Measurements from ENCODE around the gene CIDEA.

DNA sequence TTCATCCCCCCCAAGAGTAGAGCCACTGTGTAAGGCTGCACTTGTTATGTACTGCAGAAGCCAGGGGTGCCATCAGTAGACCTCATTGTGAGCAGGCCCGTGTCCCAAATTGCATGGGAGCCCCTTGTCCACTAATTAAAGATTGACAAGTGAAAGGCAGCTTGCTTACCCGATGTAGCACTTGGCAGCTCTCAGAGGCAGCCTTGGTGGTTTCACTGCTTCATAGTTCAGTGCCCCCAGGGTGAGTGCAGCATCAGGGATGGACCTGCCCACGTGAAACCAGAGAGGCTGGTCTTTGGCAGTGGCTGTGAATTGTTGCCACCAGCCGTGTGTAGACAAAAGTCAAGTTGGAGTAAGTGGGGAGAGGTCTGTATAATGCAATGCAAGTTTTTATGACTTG is 67.2 kb downstream of the CIDEA start:
- TF ChIP-seq, protein P1, sequence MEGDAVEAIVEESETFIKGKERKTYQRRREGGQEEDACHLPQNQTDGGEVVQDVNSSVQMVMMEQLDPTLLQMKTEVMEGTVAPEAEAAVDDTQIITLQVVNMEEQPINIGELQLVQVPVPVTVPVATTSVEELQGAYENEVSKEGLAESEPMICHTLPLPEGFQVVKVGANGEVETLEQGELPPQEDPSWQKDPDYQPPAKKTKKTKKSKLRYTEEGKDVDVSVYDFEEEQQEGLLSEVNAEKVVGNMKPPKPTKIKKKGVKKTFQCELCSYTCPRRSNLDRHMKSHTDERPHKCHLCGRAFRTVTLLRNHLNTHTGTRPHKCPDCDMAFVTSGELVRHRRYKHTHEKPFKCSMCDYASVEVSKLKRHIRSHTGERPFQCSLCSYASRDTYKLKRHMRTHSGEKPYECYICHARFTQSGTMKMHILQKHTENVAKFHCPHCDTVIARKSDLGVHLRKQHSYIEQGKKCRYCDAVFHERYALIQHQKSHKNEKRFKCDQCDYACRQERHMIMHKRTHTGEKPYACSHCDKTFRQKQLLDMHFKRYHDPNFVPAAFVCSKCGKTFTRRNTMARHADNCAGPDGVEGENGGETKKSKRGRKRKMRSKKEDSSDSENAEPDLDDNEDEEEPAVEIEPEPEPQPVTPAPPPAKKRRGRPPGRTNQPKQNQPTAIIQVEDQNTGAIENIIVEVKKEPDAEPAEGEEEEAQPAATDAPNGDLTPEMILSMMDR (IDR thresholded peaks at IDR 0.05) = no peak
- TF ChIP-seq POLR2A (IDR thresholded peaks at IDR 0.05) (no peak), EP300 (IDR thresholded peaks at IDR 0.05) (no peak)

All from gastroesophageal sphincter (tissue), 3 donors.